Spleen (tissue), 7 donors: ENCODE data around the gene MS4A4A.

ENCODE experiments used
- POLR2A ChIP-seq, 3 donors: fragments of 450-650 bp; IDR thresholded peaks; one replicate each; pipeline ENCODE4 v1.5.1; 2017; ENCODE audit warnings: antibody characterized with exemption in 3 of 3, mild to moderate bottlenecking in 1 of 3
- POLR2AphosphoS5 ChIP-seq, 3 donors: sonication (generic); formaldehyde crosslinking; IDR thresholded peaks; one replicate each; pipeline ENCODE4 v1.5.1; 2017; ENCODE audit warnings: antibody characterized with exemption in 3 of 3
- TF ChIP-seq, protein P1 (sequence below), 11 experiments: fragments of 200-600 bp in 7 of 11; fragments of 450-650 bp in 4 of 11; sonication (generic) in 4 of 11; IDR thresholded peaks in 8 of 11; conservative IDR thresholded peaks in 3 of 11; 1 replicate in 7 of 11; 2 replicates in 4 of 11; pipeline versions ENCODE4 v1.4.0 to v1.8.0; 2016 to 2021; ENCODE audit warnings: antibody characterized with exemption in 11 of 11, inconsistent platforms in 4 of 11, mild to moderate bottlenecking in 1 of 11
- donor health status: DM: no; HTN: no; CAD: no; lungs with moderate emphysema.
- donor health status: DM: no; HTN: no; CAD: no.
- donor health status: DM: no; HTN: no; CAD: no.

DNA sequence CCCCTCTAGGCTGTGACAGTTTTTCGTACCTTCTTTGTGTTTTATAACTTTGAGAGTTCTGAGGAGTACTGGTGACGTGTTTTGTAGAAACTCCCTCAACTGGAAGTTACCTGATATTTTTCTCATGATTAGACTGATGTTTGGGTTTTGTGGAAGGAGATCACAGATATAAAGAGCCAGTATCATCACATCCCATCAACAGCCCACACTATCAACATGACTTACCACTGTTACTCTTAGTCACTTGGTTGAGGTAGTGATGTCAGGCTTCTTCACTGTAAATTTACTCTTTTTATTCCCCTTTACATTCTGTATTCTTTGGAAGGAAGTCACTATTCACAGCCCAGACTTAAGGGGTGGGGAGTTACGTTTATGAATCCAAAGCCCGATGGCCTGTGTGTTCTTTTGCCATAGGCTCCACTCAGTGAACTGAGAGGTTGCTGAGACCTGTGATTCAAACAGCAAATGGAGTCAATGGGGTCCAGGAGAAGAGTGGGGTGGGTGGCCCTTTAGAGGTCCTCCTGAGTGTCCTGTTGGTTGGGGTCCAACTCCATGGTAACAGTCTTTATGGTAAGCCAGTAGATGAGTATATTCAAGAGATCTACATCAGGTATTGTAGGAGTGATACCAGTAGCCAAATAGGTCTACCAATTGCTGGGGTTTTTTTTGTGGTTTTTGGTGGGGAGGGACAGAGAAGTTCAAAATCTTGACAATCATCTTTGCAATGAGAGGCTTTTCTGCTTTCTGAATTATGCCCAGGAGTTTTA lies 22.3 kb upstream of the MS4A4A start:
- TF ChIP-seq POLR2A (IDR thresholded peaks at IDR 0.05) (no peak), POLR2AphosphoS5 (IDR thresholded peaks at IDR 0.05) (no peak)
- TF ChIP-seq, protein P1, sequence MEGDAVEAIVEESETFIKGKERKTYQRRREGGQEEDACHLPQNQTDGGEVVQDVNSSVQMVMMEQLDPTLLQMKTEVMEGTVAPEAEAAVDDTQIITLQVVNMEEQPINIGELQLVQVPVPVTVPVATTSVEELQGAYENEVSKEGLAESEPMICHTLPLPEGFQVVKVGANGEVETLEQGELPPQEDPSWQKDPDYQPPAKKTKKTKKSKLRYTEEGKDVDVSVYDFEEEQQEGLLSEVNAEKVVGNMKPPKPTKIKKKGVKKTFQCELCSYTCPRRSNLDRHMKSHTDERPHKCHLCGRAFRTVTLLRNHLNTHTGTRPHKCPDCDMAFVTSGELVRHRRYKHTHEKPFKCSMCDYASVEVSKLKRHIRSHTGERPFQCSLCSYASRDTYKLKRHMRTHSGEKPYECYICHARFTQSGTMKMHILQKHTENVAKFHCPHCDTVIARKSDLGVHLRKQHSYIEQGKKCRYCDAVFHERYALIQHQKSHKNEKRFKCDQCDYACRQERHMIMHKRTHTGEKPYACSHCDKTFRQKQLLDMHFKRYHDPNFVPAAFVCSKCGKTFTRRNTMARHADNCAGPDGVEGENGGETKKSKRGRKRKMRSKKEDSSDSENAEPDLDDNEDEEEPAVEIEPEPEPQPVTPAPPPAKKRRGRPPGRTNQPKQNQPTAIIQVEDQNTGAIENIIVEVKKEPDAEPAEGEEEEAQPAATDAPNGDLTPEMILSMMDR (IDR thresholded peaks at IDR 0.05 in 8 of 11, conservative IDR thresholded peaks at IDR 0.05 in 3 of 11): no peak
